HG03025 (cell line): ENCODE data around the gene TIMP1.

Source experiments
- ATAC-seq: cut with Tn5 transposase; IDR thresholded peaks from one replicate; pipeline ENCODE4 v1.9.1; 2021; ENCODE audit warnings: mild to moderate bottlenecking, moderate library complexity; ENCODE audit not compliant: unreplicated experiment, low FRiP score

TIMP1 gene

GRCh38 chrX:47573341-47574075, 8.7 kb upstream of the TIMP1 start:
- ATAC-seq: no peak

GRCh38 chrX:47574076-47574546, 8.1 kb upstream of the TIMP1 start:
- ATAC-seq: no peak

- ATAC-seq: no peak
Measured at GRCh38 chrX:47574547-47575301, 7.5 kb upstream of the TIMP1 start.

- ATAC-seq: no peak
Measured at GRCh38 chrX:47576021-47576898, 6.0 kb upstream of the TIMP1 start.

- ATAC-seq: no peak
Measured at GRCh38 chrX:47577424-47577823, 4.8 kb upstream of the TIMP1 start.

GRCh38 chrX:47577901-47578300, 4.3 kb upstream of the TIMP1 start:
- no peak for ATAC-seq

GRCh38 chrX:47578692-47579091, 3.5 kb upstream of the TIMP1 start:
- no peak for ATAC-seq

- no peak for ATAC-seq
Measured at GRCh38 chrX:47579537-47579936, 2.7 kb upstream of the TIMP1 start.

GRCh38 chrX:47583240-47583861, 1.1 kb downstream of the TIMP1 start:
- ATAC-seq: no peak

- no peak for ATAC-seq
Measured at GRCh38 chrX:47584714-47585113, 2.5 kb downstream of the TIMP1 start.

- ATAC-seq: no peak
Measured at GRCh38 chrX:47585273-47585672, 3.0 kb downstream of the TIMP1 start.

GRCh38 chrX:47586043-47586787, 4.0 kb downstream of the TIMP1 start:
- no peak for ATAC-seq

- ATAC-seq: no peak
Measured at GRCh38 chrX:47587091-47587891, 5.1 kb downstream of the TIMP1 start.

GRCh38 chrX:47587906-47588735, 5.9 kb downstream of the TIMP1 start:
- ATAC-seq: no peak

- no peak for ATAC-seq
Measured at GRCh38 chrX:47590984-47591383, 8.7 kb downstream of the TIMP1 start.

- ATAC-seq: no peak
Measured at GRCh38 chrX:47593522-47593921, 11.3 kb downstream of the TIMP1 start.

GRCh38 chrX:47595716-47596251, 13.5 kb downstream of the TIMP1 start:
- no peak for ATAC-seq

- ATAC-seq: no peak
Measured at GRCh38 chrX:47596256-47596655, 14.0 kb downstream of the TIMP1 start.
